HCT116 (cell line): ENCODE results near the gene TTC8. TPM values are rescaled to one million over a fixed set of nuclear protein-coding genes. Genes with fewer than 3 reads are reported as not detected.

Experiments used
- ATAC-seq: fragments of 200-7000 bp; cut with Tn5 transposase; 2 replicates; pipeline ENCODE4 v1.9.1; 2020; ENCODE audit warnings: mild to moderate bottlenecking, moderate library complexity
- BruUV-seq: library from RNA; stranded (reverse); fragments of 400-500 nt; replicated peaks from 2 replicates; lab custom pipeline; 2021; lab: Mats Ljungman, UMichigan
- CTCF ChIA-PET: fragments of 300-600 bp; sonication (Branson Sonifier 250); formaldehyde crosslinking; loops from one replicate; lab custom pipeline; 2021; ENCODE audit warnings: antibody characterized with exemption; lab: Charles Lee
- POLR2A ChIA-PET: fragments of 300-600, 350-600 bp; sonication (Branson Sonifier 250); formaldehyde crosslinking; loops from one replicate; lab custom pipeline; 2021; ENCODE audit warnings: antibody characterized with exemption; lab: Charles Lee
- RAD21 ChIA-PET, 2 experiments: fragments of 300-600 bp; sonication (Branson Sonifier 250); formaldehyde crosslinking; loops; one replicate each; lab custom pipeline; 2023; ENCODE audit warnings: low total read pairs in 2 of 2; ENCODE audit not compliant: uncharacterized antibody in 2 of 2, unreplicated experiment in 2 of 2, low non-redundant PET in 1 of 2; lab: Charles Lee
- DNase-seq: peaks from one replicate; pipeline ENCODE4 v3.0.0-alpha.2; 2010; ENCODE audit warnings: low read depth, low spot score
- H2AFZ ChIP-seq: fragments of 200-600 bp; shearing (Covaris generic), sonication (generic); 2 replicates; pipeline ENCODE4 v1.6.1; 2017; ENCODE audit warnings: low read depth, mixed run types, mixed read lengths, antibody characterized with exemption, low read length; ENCODE audit not compliant: poor library complexity, severe bottlenecking
- H3K27ac ChIP-seq: 2 replicates; pipeline ENCODE4 v1.5.1; 2012; ENCODE audit warnings: low read depth, low read length
- H3K27me3 ChIP-seq: fragments of 200-600 bp; sonication (generic); 2 replicates; pipeline ENCODE4 v1.6.1; 2016; ENCODE audit warnings: mixed run types, low read length, mixed read lengths; ENCODE audit not compliant: insufficient read depth
- H3K36me3 ChIP-seq, 2 experiments: fragments of 200-500 bp in 1 of 2; fragments of 200-600 bp in 1 of 2; sonication (Bioruptor generic) in 1 of 2; sonication (generic) in 1 of 2; 2 replicates each; pipeline versions ENCODE4 v1.5.1 to v1.6.1; 2014 to 2016; ENCODE audit warnings: low read length in 2 of 2, inconsistent platforms in 1 of 2, mixed read lengths in 1 of 2, mixed run types in 1 of 2; ENCODE audit not compliant: insufficient read depth in 2 of 2, control insufficient read depth in 1 of 2
- H3K4me1 ChIP-seq, 2 experiments: fragments of 200-600 bp in 1 of 2; sonication (generic) in 1 of 2; 2 replicates each; pipeline versions ENCODE4 v1.5.1 to v1.6.1; 2012 to 2017; ENCODE audit warnings: low read length in 2 of 2, inconsistent platforms in 1 of 2, mild to moderate bottlenecking in 1 of 2, mixed read lengths in 1 of 2, mixed run types in 1 of 2, moderate library complexity in 1 of 2; ENCODE audit not compliant: insufficient read depth in 2 of 2, control insufficient read depth in 1 of 2
- H3K4me2 ChIP-seq: fragments of 200-600 bp; sonication (generic); 2 replicates; pipeline ENCODE4 v1.6.1; 2017; ENCODE audit warnings: mixed run types, low read length, mixed read lengths
- H3K4me3 ChIP-seq, 2 experiments: fragments of 200-600 bp in 1 of 2; sonication (generic) in 1 of 2; replicated peaks in 1 of 2; 2 replicates each; pipeline ENCODE4 v1.5.1; 2011 to 2016; ENCODE audit warnings: low read length in 2 of 2, control low read depth in 1 of 2, low read depth in 1 of 2, mild to moderate bottlenecking in 1 of 2, mixed read lengths in 1 of 2, mixed run types in 1 of 2
- H3K79me2 ChIP-seq: fragments of 200-600 bp; sonication (generic); 2 replicates; pipeline ENCODE4 v1.6.1; 2017; ENCODE audit warnings: mild to moderate bottlenecking, mixed run types, low read length, moderate library complexity, mixed read lengths; ENCODE audit not compliant: insufficient read depth
- H3K9ac ChIP-seq: fragments of 200-600 bp; sonication (generic); 2 replicates; pipeline ENCODE4 v1.6.1; 2016; ENCODE audit warnings: low read length, mixed read lengths
- H3K9me2 ChIP-seq: fragments of 200-600 bp; sonication (generic), shearing (Covaris generic); 2 replicates; pipeline ENCODE4 v1.6.1; 2017; ENCODE audit warnings: mixed run types, mild to moderate bottlenecking, moderate library complexity; ENCODE audit not compliant: insufficient read depth
- H3K9me3 ChIP-seq, 2 experiments: fragments of 200-500 bp in 1 of 2; fragments of 200-600 bp in 1 of 2; sonication (Bioruptor generic) in 1 of 2; sonication (generic) in 1 of 2; 2 replicates each; pipeline ENCODE4 v1.6.1; 2014 to 2017; ENCODE audit warnings: low read length in 2 of 2, mixed read lengths in 2 of 2, inconsistent platforms in 1 of 2, low read depth in 1 of 2, mild to moderate bottlenecking in 1 of 2, mixed run types in 1 of 2, moderate library complexity in 1 of 2; ENCODE audit not compliant: control insufficient read depth in 1 of 2, insufficient read depth in 1 of 2
- H4K20me1 ChIP-seq: fragments of 200-600 bp; sonication (generic), shearing (Covaris generic); 2 replicates; pipeline ENCODE4 v1.6.1; 2017; ENCODE audit warnings: mixed run types, mild to moderate bottlenecking, moderate library complexity; ENCODE audit not compliant: insufficient read depth
- CEBPB ChIP-seq: IDR thresholded peaks from 2 replicates; pipeline ENCODE4 v1.6.1; 2012; ENCODE audit warnings: low read depth
- EGR1 ChIP-seq: IDR thresholded peaks from 2 replicates; pipeline ENCODE4 v1.6.1; 2012; ENCODE audit warnings: low read depth
- ELF1 ChIP-seq: IDR thresholded peaks from 2 replicates; pipeline ENCODE4 v1.6.1; 2012; ENCODE audit warnings: low read depth, borderline replicate concordance
- POLR2A ChIP-seq: IDR thresholded peaks from 2 replicates; pipeline ENCODE4 v1.7.0; 2011; ENCODE audit warnings: borderline replicate concordance; ENCODE audit not compliant: insufficient read depth, insufficient read length; ENCODE audit errors: extremely low read depth
- REST ChIP-seq: IDR thresholded peaks from 2 replicates; pipeline ENCODE4 v1.6.1; 2012; ENCODE audit warnings: low read depth
- SP1 ChIP-seq: IDR thresholded peaks from 2 replicates; pipeline ENCODE4 v1.6.1; 2012; ENCODE audit warnings: low read depth
- TCF7L2 ChIP-seq: IDR thresholded peaks from 2 replicates; pipeline ENCODE4 v1.7.0; 2011; ENCODE audit warnings: borderline replicate concordance, inconsistent platforms; ENCODE audit not compliant: insufficient read depth, insufficient read length; ENCODE audit errors: extremely low read depth
- intact Hi-C: fragments of 100-400 bp; cut with micrococcal nuclease; formaldehyde crosslinking; loops from 2 replicates; pipeline ENCODE4 v1.10.0; 2022
- total RNA-seq: library from RNA; stranded (reverse); gene quantifications from one replicate; pipeline ENCODE4 v1.2.1, GENCODE V29; 2021; ENCODE audit not compliant: unreplicated experiment

Gene TTC8
- total RNA-seq, 1 experiment from 2014 or later: 21.4 TPM

GRCh38 chr14:88848571-88848970, 24.1 kb downstream of the TTC8 start:
- H3K27me3 ChIP-seq: no peaks in the 10 kb centered on the region
- H3K9ac ChIP-seq: no peak overlapping the region
- BruUV-seq: no TSS peak
- ChIA-PET CTCF (no interaction called here), RAD21 (no interaction called here), POLR2A (no interaction called here)
- no peak for TF ChIP-seq POLR2A
- no peak for TF ChIP-seq EGR1
- H3K27ac ChIP-seq: no peak overlapping the region
- H3K9me2 ChIP-seq: no peaks in the 10 kb centered on the region
- H3K4me3 ChIP-seq: no peak overlapping the region
- intact Hi-C loops: no loop called here
- no peaks in the 10 kb centered on the region for H3K79me2 ChIP-seq
- DNase-seq (no peak), ATAC-seq (no peak)
- no peak overlapping the region for H2AFZ ChIP-seq
- peaks cover 0 to 5% of the 10 kb centered on the region in 2 experiments; a peak in 1 of 4 replicates for H3K4me1 ChIP-seq
- H3K4me2 ChIP-seq: no peak overlapping the region; the same call in 1 of the 2 replicates
- no peaks in the 10 kb centered on the region for H3K36me3 ChIP-seq
- H3K9me3 ChIP-seq: no peaks in the 10 kb centered on the region
- no peaks in the 10 kb centered on the region for H4K20me1 ChIP-seq

GRCh38 chr14:88849716-88850115, 25.3 kb downstream of the TTC8 start:
- no TSS peak for BruUV-seq
- Histone ChIP-seq H3K27ac (no peak overlapping the region), H3K9ac (no peak overlapping the region), H3K9me3 (no peaks in the 10 kb centered on the region), H3K4me3 (no peak overlapping the region), H3K36me3 (no peaks in the 10 kb centered on the region), H3K27me3 (no peaks in the 10 kb centered on the region), H3K4me2 (no peak overlapping the region), H3K79me2 (no peaks in the 10 kb centered on the region), H3K4me1 (peaks cover 0 to 5% of the 10 kb centered on the region in 2 experiments; a peak in 1 of 4 replicates), H4K20me1 (no peaks in the 10 kb centered on the region), H3K9me2 (no peaks in the 10 kb centered on the region), H2AFZ (no peak overlapping the region)
- ChIA-PET CTCF (no interaction called here), POLR2A (no interaction called here), RAD21 (no interaction called here)
- no peak for TF ChIP-seq CEBPB
- no peak for TF ChIP-seq REST
- no peak for TF ChIP-seq POLR2A
- TF ChIP-seq SP1: no peak
- TF ChIP-seq TCF7L2: no peak
- no peak for TF ChIP-seq ELF1
- intact Hi-C loops: no loop called here
- DNase-seq (no peak), ATAC-seq (no peak)
